ENCODE data around the gene MALT1.
"Not testable (repeated sequence)": the region's sequence is repeated elsewhere in the genome, so short reads cannot be mapped to it uniquely, and the experiment has no call there.

The MALT1 gene

GRCh38 chr18:58732471-58732870, 61.2 kb downstream of the MALT1 start:
- DNase-seq (ENCODE audit: low spot score), result no peak

DNA sequence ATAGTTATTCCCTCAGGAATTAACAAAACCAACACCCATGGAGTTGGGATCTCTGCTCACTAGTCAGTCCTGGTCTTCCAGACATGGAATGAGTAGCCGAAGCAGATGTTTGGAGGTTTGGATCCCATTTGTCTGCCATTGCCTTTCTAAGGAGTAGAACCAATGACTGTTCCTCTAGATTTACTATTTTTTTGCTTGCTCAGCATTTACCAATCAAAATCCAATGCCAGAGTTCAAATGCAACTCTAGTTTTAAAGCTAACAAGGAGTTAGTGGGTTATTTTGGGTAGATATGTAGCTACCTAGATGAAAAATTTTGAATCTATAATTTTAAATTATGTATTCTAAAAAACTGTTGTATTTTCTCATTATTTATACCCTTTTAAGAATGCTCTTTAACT, 62.6 kb downstream of the MALT1 start:
- no peak for DNase-seq (ENCODE audit: low spot score)

- DNase-seq (ENCODE audit: low spot score), result no peak
These were observed 67.1 kb downstream of the MALT1 start for GRCh38 chr18:58738322-58738721.

GRCh38 chr18:58745914-58746313, 74.6 kb downstream of the MALT1 start:
- no peak for DNase-seq (ENCODE audit: low spot score)

GRCh38 chr18:58748899-58749595, 77.8 kb downstream of the MALT1 start:
- no peak for DNase-seq (ENCODE audit: low spot score)

DNA sequence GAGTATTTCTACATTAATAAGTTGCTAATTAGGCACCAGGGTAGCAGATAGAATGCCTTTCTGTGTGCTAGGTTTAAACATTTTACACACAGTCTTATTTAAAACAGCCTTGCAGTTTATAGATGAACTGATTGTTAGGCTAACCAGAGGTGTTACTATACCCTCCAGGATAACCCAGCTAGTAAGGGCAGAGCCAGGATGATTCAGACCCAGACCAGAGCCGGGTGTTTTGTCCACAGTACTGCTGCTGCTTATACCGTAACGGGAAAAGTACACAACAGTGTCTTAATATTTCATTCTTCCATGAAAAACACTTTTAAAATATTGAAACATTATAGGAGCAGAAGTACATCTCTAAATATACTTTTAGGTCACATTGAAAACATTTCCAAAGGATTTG, 82.7 kb downstream of the MALT1 start:
- no peak for DNase-seq (ENCODE audit: low spot score)

DNA sequence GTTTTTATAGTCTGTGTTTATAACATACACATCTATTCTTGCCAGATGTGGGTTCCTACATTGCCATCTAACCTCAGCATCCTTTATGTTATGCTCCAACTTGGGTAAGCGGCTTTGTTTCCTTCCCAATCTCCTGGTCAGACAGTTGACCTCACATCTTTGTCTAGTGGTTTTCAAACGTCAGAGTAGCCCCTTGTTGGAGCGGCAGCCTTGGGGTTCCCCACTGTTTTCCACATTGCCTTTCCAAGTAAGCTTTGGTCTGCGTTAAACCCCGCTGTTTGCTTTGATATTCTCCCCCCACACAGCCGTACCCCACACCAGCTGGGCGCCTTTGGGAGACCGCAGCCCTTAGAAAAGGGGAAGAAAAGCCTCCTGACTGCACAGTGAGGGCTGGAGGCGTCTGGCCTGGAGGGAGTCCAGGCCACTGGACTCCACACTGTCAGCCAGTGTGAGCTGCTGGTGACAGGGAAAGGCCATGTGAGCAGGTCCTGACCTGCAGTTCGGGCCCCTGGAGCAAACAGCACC, 83.3 kb downstream of the MALT1 start:
- no peak for DNase-seq (ENCODE audit: low spot score)

- DNase-seq (ENCODE audit: low spot score), result no peak
These were observed 84.2 kb downstream of the MALT1 start for GRCh38 chr18:58755304-58756010.

DNA sequence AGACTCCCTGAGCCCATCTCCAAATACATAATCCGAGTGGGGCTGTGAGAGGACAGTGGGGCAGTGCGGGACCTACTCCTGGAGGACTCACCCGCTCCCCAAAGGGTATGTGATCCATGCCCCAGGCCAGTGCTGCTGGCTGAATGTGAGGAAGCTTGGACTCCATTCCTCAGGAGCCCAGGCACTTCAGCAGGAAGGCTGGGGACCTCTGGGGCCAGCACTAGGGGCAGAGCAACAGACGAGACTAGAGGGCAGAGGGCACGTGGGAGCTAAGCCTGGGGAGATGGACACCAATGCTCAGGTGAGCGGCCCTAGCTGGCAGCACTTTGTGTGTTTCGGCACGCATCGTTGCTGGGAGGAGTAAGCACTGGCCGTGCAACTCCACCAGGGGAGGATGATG, 84.9 kb downstream of the MALT1 start:
- DNase-seq (ENCODE audit: low spot score), result no peak

GRCh38 chr18:58756596-58757240, 85.5 kb downstream of the MALT1 start:
- no peak for DNase-seq (ENCODE audit: low spot score)

DNA sequence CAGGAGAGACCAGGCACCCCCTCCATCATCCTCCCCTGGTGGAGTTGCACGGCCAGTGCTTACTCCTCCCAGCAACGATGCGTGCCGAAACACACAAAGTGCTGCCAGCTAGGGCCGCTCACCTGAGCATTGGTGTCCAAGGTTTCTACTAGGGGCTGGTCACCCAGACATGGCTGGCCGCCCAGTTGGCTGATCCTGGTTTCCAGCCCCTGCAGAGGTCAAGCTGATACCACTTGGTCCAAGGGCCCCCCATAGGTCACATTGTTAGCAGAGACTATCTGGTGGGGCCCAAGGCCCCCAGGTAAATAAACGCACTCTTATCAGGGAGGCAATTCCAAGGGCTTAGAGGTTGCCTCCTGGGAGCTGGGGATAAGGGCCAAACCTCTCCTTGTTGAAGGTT, 86.1 kb downstream of the MALT1 start:
- not testable (repeated sequence) for DNase-seq (ENCODE audit: low spot score)

DNA sequence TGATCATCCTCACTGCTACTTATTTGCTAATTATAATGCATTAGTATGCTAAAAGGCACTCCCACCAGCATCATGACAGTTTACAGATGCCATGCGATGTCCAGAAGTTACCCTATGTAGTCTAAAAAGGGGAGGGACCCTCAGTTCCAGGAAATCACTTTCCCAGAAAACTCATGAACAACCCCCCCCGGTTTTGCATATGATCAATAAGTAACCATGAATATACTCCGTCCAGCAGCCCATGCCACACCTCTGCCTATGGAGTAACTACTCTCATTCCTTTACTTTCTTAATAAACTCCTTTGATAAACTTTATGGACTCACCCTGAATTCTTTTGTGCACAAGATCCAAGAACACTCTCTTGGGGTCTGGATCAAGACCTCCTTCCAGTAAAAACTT, 86.8 kb downstream of the MALT1 start:
- DNase-seq (ENCODE audit: low spot score), result no peak

DNA sequence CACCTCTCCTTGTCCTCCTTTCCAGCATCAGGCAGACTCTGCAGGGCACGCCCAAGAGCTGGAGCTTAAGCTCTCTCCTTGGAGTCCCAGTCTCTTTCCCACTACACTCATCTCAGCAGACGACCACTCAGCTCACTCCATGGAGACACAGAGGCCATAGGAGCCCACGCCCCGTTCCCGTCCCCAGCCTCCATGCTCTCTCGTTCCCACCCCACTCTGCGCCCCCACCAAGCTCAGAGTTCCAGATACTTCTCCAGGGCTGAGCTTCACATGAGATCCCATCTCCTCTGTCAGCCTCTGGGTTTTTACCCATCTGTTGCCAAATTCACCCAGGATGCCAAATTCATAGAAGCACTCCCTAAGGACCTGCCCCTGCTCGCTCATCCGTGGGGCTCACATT, 87.3 kb downstream of the MALT1 start:
- no peak for DNase-seq (ENCODE audit: low spot score)

DNA sequence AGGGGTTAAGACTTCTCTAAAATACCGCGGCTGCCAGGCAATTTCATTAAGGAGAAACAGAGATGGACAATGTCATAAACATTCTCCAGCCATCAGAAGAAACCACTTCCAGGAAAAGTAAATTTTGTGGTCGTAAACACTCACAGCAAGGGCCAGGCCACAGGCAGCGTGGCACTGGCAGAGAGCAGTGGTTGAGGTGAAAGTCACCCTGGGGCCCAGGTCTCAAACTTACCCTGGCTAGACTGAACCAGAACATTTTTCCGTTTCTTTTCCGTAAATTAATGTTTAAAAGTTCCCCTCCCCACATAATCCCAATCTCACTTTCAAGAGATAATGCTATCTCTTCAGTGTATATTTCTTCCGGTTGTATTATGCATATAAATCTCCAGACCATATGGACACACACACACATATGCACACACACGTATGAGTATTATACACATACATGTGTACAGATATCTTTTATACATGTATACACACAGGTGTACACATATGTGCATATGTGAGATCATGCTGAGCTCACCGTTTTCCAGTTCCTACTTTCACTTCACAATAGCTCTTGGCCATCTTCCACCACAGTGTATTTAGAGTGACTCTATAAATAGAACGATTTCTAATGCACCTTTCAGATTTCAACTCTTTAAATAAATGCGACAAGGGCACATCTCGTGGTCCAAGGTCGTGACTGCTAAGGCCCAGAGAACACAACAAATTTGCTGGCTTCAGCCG, 90.1 kb downstream of the MALT1 start:
- DNase-seq (ENCODE audit: low spot score), result no peak

GRCh38 chr18:58761970-58762780, 90.9 kb downstream of the MALT1 start:
- no peak for DNase-seq (ENCODE audit: low spot score)

DNA sequence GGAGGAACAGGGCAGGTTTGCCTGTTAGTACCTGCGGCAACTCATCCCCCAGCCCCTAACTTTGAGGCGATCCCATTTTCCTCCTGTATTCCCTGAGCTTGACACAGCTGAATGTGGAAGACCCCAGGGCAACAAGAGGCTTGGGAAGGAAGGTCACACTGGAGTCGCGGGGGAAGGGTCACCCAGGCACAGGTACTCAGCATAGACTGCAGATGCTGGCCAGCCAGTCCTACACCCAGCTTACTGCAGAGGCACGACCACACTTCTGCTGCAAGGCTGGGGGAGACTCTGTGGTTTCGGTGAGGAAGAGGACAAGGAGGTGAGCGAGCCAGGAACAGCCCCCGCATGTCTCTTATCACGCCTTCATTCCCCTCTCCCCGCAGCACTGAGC, 91.5 kb downstream of the MALT1 start:
- DNase-seq (ENCODE audit: low spot score), result no peak

- DNase-seq (ENCODE audit: low spot score), result no peak
These were observed 94.9 kb downstream of the MALT1 start for GRCh38 chr18:58766164-58766563.

DNA sequence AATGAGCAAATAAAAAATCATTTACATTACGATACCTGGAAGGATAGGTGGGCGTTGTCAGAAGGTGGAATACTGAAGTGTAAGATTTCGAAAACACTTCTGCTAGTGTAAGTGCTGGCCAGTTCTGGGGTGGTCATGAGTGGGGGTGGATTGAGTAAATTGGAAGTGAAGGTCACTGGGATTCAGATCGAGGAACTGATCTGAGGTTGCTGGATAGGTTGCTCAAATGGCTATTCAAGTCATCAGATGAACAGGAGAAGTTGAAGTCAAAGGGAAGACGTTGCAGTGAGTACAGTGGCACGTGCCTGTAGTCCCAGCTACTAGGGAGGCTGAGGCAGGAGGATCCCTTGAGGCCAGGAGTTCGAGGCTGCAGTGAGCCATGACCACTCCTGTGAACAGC, 95.7 kb downstream of the MALT1 start:
- DNase-seq (ENCODE audit: low spot score), result no peak

GRCh38 chr18:58768293-58768974, 97.2 kb downstream of the MALT1 start:
- DNase-seq (ENCODE audit: low spot score), result peak; percentile 66

- DNase-seq (ENCODE audit: low spot score), result no peak
These were observed 98.1 kb downstream of the MALT1 start for GRCh38 chr18:58769321-58769720.

GRCh38 chr18:58770601-58771000, 99.3 kb downstream of the MALT1 start:
- no peak for DNase-seq (ENCODE audit: low spot score)
